NCI-H2107 (cell line): ENCODE data around the gene OLFM3.

Experiments
- DNase-seq: peaks from one replicate; lab custom pipeline; 2025; lab: John Stamatoyannopoulos, UW

The OLFM3 gene

DNA sequence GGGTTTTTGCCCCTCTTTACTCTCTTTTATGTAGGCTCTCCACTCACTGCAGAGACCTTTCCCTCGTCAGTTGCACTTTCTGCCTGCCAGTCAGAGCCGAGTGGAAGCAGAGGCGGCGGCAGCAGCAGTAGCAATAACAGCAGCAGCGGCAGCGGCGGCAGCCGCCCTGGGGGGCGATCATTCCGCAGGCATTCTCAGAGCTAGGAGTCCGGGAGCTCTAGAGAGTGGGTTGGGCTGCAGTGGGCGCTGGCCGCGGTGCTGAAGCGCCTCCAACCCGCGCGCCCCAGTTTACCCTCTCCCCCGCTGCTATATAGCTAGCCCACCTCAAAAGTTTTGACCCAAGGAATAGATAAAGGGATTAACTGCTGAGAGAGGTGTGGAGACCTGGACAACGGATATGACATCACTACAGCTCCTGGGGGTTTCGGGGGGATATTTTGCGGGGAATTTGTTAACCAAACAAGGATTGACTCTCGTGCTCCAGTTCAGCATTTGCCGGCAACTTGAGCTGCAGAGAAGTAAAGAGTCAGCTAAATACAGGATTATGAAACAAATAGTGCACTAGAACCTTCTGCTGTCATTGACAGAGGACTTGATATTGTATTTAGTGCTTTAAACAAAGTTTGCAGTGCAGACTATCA, at the start of gene OLFM3:
OLFM3 (minus strand) TSS at position 102 of the 641 bp plus-strand sequence.
- DNase-seq = peak; percentile 14

DNA sequence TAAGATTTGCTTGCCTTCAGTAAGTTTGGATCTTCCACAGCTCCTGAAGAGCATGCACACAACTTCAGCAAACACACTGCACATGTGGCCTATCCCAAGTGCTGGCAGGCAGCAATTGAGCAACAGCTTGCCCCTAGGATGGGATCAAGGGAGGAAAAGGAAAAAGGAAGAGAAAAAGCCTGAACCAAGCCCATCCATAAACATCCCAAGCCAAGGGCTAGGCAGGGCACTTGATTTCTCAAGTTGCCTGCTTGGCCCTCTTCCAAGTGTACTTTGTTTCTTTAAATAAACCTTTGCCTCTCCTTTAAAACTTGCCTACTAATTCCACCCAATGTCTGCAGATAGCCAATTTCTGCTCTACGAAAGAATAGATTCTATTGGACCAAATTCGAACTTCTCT, 49.0 kb upstream of the OLFM3 start:
- DNase-seq = no peak

DNA sequence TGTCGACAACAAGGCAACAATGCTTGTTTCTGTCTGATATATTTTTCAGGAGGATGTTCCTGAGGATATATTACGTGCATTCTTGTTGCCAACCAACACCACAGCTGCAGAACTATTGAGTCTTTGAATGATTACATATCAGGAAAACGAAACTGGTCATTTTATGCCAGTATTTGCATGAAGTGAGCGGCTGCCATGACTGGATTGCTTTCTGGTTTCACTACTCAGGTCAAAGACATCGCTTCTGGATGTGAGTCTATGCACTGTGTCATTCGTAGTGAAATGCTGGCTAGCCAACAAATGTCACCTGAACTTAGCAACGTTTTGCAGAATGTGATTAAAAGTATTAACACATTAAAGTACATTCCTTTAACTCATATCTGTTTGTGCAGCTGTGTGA, 35.8 kb upstream of the OLFM3 start:
- DNase-seq = no peak

DNA sequence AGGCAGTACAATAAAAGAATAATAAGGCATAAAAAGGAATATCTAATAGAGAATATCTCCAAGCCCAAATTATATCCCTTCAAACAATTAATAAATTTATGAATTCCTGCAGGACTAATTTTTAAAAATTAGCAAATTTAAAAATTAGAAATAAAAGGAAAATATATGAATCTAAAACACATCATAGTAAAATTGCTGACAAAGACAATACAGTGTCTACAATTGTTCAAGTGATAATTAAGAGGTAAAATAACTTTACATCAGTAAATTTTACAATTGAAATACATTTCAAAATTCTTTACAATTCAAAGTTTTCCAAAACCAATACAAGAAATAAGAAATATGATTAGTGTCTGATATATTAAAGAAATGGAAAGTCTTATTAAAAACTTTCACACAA, 22.8 kb upstream of the OLFM3 start:
- no peak for DNase-seq

DNA sequence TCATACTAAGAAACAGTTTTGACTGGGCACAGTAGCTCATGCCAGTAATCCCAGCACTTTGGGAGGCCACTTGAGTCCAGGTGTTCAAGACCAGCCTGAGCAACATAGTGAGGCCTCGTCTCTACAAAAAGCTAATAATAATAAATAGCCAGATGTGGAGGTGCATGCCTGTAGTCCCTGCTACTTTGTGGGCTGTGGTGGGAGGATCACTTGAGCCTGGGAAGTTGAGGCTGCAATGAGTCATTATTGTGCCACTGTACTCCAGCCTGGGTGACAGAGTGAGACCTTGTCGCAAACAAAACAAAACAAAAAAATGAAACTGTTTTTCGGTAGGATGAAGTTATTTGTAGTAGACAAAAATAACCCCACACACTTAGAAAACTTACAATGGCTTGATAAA, 19.0 kb upstream of the OLFM3 start:
- no peak for DNase-seq

DNA sequence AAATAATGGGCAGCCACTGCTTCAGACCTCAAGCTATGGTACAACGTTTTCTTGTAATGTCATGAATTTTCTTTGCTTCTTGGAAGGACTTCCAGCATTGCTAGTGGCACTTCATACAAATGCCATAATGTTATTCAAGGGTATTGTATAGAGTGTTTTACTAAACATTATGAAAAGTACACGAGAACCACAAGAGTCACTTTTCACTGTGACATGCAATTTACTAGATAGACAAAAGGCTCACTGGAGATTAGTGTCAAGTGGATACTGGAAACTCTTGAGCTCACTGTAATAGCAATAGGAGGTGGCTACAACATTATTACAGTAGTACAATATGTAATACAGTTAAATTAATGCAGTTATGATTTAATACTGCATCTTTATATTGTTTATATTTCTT, 5.3 kb upstream of the OLFM3 start:
- DNase-seq = peak; percentile 42

DNA sequence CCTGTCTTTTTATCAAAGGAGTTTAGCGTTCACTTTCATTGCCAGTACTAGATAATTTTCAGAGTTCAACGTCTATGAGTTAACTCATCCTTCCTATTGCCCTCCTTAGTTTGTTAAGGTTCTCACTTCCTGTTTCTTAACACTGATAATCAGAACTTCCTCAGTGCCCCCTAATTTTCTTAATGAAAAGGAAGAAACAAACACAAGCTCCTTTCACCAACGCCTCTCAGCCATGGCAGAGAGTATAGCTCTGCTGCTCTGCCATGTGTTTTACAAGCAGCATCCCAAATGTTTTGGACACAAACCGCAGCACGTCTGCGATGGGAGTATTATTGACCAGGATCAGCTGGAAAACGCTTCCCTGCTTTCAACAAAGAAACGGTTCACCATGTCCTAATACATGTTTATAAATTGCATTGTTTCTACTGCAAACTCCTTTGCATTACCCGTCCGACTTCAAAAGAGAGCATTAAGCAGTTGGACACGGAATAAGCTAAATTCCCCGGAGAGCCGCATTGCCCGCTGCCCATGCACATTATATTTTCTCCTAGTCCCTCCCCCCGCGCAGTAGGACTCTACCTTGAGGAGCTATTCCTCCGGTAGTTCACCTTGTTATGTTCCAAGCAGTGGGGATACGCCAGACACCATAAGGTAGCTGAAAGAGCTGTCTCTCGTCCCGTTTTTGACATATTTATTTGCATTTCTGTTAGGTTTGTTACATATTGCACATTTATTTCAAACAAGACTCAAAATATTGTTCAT, 561 bp downstream of the OLFM3 start:
- no peak for DNase-seq

DNA sequence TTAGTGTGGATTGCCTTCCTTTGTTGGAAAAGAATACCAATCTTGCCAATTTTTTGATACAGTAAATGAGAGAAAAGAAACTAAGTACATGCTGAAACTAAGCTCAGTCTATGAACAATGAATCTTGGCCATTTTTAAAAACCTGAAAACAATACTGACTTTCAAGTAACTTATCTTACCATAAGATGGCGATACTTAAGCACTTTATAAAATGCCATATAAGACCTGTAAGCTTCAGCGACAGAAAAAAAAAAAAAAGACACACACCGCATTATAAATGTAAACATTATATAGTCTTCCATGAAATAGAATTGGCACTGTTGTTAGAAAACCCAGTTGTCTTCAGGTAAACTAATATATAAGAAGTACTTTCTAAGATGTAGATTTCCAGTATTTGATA, 3.0 kb downstream of the OLFM3 start:
- DNase-seq = no peak

DNA sequence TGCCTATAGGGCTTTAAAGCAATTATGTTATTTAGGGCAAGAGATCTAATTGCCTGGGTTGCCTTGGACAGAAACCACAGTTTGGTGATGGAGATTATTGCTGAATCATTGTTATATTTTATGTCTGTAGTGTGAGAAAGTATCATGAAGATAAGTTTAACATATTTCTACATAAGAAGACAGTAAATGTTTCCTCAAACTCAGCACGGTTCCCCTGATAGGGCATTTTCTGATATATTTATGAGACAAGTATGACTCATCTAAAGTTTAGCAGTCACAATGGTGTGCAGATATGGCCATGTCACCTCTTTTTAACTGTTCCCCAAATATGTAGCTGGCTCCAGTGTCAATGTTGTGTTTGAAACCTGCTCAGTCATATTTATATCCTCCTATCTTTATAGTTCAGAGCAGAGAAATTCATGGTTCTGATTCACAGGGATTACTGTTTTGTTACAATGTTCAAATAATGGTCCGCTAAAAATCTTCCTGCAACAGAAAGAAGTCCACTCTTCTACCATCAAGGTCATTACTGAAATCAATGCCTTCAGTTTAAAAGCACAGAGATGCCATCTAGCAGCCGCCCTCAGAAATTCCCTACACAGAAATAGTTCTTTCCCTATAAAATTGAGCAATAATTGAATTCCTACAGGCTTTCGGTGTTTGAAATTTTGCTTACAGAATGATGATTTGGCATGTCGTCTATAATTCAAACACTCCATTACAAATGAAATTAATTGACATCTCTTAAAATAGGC, 3.7 kb downstream of the OLFM3 start:
- DNase-seq = no peak

DNA sequence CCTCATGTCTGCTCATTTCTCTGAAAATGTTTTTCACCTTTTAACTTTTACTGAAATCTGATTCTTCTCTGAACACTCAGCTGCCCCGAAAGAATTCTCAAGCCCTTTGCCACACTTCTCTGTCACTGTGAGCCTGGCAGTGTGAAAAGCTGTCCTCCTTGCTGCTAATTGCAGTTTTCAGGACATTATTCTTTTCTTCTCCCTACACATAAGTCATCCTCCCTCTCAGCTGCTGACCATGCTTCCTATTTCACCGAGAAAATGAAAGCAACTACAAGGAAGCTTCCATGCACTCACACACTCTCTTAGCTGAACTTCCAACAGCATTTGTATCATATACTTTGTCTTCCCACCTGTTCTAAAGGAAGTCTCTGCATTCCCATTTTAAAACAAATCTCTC, 15.8 kb downstream of the OLFM3 start:
- DNase-seq = no peak

DNA sequence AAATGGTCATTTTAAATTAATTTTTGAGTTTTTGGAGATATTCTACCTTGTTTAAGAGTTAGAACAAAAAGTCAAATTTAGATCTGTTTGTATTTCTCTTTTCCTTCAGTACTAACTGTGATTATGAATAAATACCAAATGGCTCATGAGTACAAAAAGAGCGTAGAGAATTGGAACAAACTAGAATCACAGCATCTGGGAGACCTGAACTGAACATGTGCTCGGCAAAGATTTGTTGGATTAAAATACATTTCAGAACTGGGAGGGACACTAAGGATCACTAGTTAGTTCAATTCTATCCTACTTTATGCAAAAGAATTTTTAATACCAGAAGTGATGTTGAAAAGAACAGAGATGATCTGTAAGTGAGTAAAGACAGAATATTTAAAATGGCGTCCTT, 19.5 kb downstream of the OLFM3 start:
- DNase-seq = no peak

DNA sequence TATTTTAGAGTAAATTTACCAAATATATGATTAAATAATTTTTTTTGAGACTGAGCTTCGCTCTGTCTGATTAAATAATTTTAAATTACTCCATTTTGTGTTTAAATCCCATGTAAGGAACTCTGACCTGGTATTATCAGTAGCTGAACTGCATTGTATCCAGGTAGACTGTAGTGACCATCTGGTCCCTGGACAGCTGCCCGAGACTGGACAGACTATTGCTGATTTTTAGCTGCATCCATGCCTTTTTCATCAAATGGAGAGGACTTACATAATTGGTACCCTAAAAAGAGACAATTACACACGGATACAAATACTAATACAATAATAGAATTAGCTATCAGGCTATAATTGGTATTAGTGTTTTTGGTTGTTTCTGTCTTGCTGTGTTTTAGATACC, 20.6 kb downstream of the OLFM3 start:
- DNase-seq = no peak

DNA sequence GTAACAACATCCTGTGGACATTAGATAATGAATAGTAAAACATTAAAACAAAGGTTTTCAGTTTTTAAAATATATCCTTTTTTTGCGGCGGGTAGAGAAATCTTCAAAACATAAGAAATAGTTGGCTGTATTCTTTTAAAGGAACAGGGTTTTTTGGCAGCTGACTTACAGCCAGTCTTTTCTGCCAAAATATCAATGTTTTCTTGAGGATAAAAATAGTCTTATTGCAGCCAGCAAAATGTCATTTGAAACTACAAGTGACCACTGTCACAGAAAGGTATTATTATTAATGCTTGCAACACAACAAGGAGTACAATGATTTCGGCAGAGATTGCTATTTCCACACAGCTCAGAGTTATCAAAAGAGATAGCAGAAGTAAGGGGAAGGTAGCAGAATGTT, 21.4 kb downstream of the OLFM3 start:
- DNase-seq = no peak

DNA sequence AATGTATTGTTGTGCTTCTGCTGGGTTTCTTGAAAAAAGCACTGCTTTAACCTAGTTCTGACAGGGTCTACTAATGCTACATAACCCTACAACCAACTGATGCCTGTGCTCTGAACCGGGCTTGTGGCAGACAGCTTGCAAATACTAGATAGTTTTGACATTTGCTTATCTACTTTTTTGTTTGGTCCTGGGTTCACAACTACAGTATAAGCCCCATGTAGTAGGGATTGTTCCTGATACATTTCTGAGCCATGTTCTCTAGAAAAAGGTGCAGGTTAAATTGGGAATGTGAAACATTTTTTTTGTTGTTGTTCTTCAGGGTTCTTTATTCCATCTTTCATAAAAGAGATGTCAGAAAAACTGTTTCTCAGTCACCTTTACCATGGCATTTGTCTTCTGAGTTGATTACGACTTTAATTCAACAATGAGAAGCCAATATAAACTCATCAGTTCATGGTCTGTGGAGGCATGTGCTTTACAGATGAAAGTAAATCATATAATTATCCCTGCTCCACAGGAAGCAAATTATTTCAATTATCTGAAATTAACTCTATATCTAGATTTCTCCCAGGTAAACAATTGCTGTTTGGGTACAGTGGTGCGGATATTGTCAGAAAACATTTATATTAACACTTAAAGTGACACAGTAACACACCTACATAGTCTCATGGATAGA, 22.0 kb downstream of the OLFM3 start:
- no peak for DNase-seq

DNA sequence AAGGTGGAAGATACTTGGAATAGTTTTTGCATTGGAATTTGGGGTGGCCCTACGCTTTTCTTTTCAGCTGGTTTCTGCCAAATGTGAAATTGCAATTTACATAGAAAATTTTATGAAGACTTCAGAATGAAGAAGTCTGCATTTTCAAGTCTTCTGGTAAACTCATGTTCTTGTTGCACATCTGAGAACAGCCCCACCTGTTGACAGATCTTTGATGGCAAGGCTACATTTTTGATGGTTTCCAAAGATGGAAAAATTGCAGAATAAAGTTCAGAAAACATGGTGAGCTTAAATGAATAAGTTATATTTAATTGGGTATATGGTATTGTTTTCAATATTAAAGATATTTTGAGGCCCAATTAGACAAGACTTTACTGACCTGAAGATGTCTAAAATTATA, 25.4 kb downstream of the OLFM3 start:
- DNase-seq = no peak

DNA sequence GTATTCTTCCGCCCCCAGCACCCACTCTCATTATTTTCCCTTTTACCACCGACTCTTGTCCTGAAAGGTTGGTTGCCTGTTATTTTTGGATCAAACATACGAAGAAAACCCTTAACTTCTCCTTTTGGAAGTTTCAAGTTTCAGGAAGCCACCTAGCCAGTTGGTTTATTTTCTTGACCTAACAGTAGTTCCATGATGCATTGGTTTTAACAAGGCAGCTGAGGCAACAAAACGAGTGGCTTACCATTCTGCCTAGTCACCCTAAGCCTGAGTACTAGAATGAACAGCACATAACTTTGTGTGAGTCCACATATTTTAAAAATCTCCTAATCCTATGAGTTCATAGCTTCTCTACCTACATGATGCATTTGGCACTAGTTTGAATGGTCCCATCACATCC, 28.9 kb downstream of the OLFM3 start:
- no peak for DNase-seq

DNA sequence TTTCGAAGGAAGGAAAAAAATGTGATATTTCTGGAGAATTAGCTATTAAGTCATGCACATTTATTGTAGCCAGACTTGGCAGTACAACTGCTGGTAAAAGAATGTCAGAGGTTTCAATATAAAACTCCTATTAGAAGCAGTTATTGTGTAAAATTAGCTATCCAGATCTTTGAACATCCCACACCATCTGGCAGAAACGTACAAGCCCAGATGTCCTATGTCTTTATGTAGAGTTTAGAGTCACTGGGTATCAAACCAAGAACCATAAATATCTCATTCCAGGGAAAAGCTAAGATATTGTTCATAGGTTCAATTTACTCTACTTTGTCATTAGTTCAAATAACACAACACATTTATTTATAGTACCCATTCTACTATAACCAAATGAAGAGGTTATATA, 31.4 kb downstream of the OLFM3 start:
- DNase-seq = no peak

DNA sequence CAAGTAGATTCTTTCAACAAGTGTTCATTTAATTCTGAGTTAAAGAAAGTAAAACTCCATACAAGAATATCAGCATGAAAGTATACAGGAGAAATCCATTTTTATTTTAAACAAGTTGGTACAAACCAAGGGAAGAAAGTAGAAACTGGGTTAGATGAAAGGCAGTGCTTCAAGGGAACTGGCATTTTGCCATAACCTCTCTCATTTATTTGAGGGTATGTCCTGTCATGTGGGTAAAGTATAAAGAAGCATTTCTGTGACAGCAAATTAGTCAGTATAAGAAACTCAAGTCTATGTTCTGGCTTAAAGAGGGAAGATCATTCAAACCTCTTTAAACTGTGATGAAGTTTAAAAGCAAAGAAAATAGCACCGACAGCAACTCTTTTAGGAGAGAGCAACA, 32.0 kb downstream of the OLFM3 start:
- DNase-seq = no peak

DNA sequence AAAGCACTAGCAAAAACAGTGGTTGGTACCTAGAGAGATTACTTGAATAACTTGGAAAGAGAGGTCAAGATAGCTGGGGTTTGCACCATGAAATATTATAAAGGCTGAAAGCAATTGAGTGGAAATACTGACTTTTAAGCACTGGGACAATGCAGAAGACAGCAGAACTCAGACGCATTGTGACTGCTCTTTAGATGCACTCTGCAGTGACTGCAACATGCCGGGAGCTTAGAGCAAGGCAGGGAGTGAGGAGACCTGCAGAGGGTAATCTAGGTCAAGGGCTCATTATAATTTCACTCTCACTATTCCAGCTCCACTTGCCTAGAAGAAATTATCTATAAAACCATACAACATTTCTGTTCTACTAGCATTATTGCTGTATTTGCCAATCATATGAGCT, 36.6 kb downstream of the OLFM3 start:
- DNase-seq = no peak

DNA sequence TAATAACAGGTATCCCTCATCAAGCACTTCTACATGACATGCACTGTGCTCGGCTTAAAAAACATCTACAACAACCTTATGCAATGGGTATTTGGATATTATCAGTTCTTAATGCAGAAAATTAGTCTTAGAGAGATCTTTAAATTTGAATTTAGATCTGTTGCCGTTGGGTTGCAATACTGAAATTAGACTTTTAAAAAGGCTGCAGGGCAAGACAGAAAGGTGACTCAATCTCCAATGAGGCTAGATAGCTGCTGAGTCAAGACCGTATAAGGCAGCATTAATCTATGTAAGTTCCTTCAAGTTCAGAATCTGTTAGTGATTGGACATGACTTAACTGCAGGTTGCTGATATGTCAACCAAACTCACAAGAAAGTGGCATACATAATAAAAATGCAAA, 37.3 kb downstream of the OLFM3 start:
- no peak for DNase-seq

DNA sequence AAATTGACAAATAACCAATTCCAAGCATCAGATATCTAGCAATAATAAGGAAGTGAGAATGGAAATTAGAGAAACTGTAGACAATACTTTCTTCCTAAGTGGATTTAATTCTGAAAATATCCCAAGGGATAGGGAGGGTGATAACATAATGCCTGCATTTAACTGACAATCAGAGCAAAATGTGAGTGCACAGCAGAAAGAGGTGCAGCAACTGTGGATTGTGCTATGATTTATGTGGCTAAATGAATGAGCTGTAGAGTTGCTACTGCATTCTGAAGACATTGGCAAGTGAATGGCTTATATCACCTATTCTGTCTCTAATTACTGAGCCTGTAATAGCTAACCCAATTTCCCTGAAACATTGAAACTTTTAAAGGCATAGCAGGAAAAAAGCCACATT, 39.0 kb downstream of the OLFM3 start:
- no peak for DNase-seq

DNA sequence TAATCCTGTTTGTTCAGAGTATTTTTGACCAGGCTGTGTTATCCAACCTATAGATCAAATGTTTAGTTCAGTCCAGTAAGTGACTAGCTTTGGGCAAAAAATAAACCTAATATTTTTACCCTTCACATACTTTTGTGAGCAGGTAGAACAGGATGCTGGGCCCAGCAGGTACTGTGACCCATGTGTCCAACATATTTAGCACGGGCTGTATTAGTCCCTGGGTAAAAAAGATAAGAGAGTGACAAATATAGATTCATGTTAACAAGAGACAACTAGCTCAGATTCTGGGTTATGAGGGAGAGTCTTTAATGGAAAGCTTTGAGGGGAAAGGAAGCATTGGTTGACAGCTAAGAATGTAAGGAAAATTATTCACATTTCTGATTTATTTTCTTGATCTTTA, 43.1 kb downstream of the OLFM3 start:
- no peak for DNase-seq

DNA sequence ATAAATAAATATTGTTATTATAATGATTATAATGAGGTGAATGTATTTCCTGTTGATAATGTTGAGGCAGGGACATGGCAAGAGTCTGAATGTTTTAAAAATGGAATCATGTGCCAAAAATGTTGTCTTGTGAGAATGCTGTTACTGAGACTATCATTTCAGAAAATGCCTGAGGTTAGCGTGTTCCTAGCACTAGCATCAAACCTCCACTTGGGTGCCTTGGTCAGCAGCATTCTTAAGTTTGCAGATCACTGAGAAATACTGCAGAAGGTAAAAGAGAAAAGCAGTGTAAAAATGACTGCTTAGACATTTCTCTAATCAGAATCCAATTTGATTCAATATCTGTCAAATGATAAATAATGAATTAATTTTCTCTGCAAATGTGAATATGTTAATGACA, 50.8 kb downstream of the OLFM3 start:
- DNase-seq = no peak
